NCI-H748 treated with DMSO at 0.1 percent for 48 hours (cell line): Measurements from ENCODE around the gene INPP4B.
"Not testable (repeated sequence)": the region's sequence is repeated elsewhere in the genome, so short reads cannot be mapped to it uniquely, and the experiment has no call there.

ENCODE experiments used
- DNase-seq: peaks from one replicate; lab custom pipeline; 2025; lab: John Stamatoyannopoulos, UW

Gene INPP4B

DNA sequence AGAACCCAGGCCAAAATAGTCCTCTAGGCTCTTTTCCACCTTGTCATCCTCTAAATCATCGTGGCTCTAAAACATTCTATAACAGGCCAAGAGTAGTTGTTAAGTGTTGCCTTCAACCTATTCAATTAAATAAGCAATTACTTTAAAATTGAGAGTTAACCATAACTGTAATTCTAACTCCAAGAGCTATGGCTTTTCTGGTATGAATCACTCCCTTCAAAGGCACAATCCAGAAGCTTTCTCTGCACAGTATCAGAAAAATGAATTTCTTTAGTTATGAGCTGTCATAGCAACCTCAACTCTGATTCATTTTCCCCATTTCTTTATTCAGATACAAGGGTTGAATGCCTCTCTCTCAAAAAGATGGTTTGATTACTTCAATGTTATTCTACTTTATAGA, 21.7 kb downstream of the INPP4B start:
- DNase-seq, result no peak

DNA sequence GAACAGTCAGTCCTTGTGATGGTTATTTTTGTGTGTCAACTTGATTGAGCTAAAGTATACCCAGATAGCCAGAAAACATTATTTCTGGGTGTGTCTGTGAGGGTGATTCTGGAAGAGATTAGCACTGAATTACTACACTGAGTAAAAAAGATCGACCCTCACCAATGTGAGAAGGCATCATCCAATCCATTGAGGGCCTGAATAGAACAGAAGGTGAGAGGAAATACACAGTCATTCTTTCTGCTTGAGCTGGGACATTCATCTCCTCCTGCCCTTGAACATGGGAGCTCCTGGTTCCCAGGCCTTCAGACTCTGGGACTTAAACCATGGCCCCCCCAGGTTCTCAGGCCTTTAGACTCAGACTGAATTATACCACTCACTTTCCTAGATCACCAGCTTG, 22.3 kb downstream of the INPP4B start:
- DNase-seq, result no peak

DNA sequence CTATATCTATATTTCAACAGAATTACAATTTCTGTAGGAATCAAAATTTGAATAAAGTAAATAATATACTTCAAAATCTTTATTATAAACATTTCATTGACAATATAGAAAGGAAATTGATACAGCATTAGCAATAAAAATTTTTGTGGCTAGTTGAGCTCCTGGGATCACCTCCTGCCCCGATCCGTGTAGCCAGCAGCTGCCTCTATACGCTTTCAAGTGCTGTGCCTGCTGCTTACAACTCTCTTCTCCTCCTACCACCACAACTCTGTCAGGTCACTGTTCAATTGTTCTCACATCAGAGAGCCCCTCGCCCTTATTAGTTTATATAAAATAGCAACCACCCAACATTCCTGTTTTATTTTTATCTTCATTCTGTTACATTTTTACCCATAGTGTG, 27.6 kb downstream of the INPP4B start:
- DNase-seq, result no peak

DNA sequence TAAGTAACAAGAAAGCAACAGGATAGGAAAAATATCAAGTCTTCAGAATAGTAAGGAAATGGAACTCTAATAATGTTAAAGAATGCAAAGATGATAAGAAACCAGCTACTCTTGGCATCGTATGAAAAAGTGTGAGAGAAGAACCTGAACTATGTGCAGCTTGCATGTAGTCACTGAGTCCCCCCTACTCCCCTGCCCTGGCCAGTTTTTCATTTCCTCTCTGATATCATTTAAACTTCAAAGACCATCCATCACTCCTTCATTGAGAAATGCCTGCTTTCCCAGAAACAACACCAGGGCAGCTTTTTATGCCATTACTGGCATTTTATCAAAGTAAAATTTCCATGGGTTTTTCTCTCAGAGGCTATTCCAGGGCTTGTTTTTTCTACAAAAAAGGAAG, 28.1 kb downstream of the INPP4B start:
- no peak for DNase-seq

DNA sequence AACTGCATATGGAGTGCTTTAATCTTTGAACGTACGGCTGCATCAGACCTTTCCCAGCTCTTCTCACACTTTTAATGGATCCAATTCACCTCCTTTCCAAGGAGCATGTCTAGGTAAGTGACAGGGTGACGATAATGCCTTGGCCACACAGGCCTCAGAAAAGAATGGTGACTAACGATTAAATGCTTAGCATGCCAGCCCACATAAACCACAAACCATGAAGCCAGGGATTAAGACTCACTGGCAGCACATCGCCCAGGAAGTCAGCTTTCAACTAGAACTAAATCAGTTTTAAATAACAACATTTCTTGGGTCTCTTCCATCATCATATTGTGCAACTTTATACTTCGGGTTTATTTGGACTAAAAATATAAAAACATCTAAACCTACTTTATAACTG, 28.7 kb downstream of the INPP4B start:
- DNase-seq, result no peak

DNA sequence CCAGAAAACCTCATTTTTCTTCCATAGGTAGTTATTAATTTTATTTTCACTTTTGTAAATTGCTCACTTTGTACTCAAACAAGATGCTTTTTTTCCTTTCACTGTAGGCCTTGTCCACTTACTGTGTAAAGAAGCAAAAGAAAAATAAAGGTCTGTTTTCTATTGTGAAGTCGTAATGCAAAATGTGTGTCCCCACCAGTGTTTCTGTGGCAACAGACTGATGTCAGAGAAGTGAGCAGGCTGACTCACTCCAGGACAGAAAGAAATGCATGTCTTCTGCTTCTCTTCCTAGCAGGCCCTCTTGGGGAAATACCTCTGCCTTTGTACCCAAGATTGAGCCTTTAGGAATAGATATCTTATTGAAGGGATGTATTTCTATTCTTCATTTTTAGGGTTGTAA, 30.3 kb downstream of the INPP4B start:
- DNase-seq, result no peak

DNA sequence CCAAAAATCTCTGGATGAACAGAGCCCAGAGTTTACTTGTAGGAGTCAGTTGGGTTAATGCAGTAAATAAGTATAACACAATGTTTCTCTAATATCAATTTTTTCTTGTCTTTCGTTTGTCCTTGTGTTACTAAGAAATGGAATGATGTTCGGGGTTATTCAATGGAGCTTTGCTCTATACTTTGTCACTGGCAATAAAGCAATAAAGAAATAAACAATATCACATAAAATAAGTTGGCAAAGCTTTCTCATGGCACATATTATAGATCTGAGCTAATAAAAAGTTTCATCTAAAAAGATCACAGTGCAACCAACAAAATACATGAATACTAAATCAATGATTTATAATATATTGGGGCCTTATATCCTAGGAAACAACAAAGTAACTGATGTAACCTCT, 32.7 kb downstream of the INPP4B start:
- DNase-seq, result no peak

DNA sequence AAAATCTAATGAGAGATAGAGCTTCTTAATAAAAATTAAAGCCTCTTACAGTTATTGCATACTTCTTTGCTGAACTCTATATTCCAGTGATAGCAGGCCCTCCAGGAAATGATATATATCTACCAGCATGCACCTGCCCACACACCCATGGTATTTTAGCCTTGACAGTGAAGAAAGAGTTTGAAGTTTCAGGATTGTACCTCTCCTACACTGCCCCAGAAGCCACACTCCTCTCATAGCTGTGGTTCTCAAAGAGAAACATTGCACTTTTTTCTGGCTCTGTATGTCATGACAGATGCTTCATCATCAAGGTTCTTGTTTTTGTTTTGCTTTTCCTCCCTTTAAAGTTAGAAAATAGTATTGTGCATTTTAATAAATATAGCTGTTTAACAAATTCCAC, 34.0 kb downstream of the INPP4B start:
- DNase-seq, result no peak

DNA sequence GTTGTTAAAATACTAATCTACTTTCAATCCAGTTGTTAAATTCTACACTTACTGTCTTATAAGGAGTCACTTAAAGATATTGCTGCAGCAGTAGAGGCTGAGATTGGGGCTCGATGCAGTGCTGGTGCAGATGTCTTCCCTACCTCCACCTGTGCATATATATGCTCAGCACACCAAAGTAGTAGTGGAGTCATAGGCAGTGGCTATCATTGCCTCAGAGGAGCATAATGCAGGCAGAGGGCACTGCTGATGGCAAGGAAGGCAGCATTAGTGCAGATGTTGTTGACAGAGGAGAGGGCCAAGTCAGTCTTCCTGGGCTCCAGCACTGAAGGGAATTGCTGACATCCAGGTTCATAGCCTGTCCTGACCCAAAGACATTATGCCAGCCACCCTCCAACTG, 35.1 kb downstream of the INPP4B start:
- DNase-seq, result no peak

DNA sequence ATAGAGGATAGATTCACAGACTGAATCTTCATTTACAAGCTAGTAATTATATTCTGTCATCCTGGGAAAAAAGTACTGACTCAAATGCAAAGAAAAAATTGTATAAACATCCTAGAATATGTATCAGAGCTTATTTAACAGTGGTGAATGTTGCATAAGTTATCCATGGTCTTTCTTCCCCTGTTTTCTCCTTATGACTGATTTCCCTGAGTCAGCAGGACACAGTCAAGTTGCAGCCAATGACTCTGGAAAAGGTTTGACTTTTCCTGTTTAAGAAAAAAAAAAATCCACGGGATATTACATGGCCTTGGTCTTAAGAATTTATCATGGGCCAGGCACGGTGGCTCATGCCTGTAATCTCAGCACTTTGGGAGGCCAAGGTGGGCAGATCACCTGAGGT, 36.5 kb downstream of the INPP4B start:
- no peak for DNase-seq

DNA sequence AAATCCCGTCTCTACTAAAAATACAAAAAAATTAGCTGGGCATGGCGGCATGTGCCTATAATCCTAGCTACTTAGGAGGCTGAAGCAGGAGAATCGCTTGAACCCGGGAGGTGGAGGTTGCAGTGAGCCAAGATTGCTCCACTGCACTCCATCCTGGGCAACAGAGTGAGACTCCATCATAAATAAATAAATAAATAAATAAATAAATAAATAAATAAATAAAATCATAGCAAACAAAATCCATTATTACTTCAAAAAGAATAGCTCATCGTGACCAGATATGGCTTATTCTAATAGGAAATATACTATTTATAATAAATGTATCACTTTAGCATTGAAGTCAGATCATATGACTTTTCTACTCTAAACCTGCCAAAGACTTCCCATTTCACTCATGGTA, 42.2 kb downstream of the INPP4B start:
- not testable (repeated sequence) for DNase-seq

DNA sequence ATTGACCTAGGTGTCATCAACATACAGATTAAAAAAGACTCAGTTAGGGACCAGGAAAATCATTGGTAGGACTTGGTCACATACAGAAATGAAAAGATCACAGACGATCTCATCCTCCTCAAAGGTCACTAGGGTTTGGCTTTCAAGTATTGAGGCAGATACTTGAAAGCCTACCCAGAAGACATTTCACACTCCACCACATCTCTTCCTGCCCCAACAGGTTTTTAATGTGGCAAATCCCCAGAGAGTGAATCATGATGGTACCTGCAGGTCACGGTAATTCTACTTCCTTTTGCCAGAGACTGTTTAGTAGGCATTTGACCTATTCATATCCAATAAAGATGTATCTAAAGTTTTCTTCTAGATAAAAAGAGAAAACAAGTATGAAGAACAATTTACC, 44.1 kb downstream of the INPP4B start:
- DNase-seq, result no peak

DNA sequence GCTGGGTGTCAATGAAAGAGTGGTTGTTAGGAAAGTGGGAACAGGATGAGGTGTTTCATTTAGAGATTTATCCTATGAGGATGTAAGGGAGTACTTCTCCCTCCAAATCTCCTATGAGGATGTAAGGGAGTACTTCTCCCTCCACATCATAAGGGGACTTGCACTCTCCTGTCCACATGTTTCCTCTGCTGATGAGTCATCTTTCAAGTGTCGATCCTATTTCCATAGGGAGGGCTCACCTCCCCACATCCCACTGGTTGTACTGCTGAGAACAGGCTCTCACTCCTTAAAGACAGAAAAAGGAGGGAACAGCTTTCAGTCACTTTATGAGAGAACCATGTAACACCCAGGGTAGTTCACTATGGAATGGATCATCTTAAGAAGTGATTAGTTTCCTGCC, 65.0 kb downstream of the INPP4B start:
- DNase-seq, result no peak

DNA sequence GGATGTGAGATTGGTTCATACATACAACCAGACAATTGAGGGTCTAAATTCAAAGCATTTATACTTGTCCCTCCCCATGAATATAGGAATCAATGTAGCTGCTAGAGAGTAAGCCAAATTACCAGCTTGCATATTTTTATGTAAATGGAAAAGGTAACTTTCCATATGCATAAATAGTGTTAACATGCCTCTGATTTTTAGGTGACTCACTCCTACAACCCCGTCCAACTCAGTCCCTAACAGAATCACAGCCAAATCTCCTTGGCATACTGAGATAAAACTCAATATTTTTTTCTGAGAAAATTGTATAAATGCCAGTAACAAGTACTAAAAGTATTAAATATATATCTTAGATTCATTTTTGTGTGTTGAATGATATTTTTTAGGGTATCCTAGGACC, 67.2 kb downstream of the INPP4B start:
- DNase-seq, result no peak

DNA sequence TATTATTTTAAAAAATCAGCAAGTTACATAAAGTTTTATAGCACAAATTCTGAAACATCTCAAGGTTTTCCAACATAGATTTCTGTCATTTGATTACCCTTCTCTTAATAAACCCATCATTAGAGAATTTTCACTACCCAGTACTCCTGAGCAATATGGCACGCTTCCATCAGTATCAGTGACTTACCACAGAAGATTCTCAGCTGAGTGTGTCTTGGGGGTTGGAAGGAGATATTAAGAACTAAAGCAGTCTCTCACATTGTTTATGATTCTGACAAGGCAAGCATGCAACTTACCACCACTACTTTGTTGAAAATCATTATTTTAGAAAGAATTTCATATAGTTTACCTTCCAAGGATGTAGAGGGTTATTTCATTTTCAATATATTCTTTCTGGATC, 67.7 kb downstream of the INPP4B start:
- no peak for DNase-seq

DNA sequence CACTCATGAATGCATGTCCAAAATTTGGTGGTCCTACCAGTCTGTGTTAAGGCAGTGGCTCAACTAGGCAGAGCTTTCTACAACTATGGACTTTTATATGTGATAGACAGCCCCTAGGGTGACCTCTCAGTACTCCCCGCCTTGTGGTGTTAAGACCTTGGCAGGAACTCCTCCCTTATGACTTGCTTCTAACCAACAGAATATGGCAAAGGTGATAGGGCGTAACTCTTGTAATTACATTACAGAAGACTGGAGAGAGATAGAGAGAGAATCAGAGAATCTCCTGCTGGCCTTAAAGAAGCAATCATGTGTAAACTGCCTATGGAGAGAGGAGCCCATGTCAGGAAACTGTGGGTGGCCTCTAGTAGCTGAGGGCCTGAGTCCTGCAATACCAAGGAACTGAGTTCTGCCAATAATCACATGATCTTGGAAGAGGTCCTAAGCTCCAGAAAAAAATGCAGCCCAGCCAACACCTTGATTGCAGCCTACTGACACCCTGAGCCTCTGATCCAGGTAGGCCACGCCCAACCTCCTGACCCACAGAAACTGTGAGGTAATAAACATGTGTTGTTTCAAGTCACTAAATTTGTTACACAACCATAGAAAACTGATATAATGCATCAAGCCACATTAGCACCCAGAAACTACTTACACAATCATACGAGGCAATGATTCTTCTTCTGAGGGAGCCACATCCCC, 68.9 kb downstream of the INPP4B start:
- DNase-seq, result no peak

DNA sequence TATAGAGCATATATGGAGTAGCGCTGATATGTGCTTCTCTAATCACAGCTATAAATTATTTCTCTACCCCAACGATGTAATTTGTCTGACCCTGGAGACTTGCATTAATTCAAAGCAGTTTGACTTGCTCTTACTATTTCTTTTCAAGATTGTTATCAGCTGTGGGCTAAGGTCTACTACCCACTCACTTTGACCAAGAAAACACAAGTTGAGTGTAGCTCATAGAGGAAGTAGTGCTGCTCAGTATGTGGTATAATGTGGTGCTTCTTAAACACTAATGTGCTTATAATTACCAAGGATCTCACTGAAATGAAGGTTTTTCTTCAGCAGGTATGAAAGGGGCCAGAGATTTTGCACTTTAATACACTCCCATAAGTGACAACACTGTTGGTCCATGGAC, 70.1 kb downstream of the INPP4B start:
- DNase-seq, result no peak

DNA sequence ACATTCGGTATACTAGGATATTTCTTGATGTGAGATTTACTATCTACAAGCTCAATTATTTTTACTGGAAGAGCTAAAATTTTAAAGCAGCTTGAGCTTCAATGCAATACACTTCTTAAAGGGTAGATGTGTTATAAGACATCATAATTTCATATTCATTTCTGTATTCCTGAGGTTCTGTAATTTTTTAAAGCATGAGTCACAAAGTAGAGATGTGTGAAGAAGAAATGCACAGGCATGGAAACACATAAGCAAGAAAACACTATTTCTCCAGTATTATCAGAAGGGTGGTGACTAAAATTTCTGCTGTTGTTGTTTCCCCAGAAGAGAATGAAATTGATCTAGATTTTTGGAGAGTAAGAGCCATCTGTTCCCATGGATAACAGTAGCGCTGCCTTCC, 72.6 kb downstream of the INPP4B start:
- no peak for DNase-seq

DNA sequence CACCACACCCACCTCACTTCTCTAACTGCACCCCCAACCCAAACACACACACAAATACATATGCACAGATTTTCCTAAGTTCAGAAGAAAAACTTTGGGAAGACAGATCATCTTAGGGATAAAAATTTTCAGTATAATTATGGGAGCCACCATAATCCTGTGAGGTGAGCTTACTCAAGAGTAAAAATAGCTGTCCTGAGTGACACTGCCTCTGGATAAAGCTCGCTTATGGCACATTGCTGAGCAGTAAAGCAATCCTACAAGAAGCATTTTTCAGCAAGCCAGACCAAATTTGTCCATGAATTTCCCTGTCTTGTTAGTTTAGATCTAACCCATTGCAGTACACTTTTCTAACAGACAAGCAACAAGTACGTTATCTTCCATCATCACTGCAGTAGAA, 83.8 kb downstream of the INPP4B start:
- DNase-seq, result no peak

DNA sequence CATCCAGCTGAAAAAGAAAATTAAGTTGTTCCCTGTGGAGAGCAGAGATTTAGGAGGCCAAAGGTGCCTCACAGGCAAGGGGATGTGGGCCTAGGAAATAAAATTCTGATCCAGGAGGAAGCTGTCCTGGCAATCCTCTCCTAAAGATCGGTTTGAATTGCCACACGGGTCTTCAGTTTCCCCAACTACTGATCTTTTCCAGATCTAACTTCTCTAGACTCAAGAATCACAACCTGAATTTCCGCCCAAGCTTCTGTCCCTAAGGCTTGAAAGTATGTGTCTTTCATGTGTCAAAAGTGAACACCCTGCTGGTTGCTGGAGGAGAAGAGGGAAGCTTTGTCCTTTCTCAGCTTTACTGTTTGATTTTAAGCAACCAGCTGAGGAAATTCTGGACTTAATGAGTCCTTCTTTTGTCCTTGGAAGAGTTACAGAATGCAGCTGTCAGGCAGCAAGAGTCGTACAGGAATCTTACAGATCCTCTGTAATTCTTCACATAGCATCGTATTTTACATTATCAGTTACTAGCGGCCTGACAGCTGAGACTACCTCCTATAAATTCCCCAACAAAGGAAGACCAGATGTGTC, 93.8 kb downstream of the INPP4B start:
- no peak for DNase-seq

DNA sequence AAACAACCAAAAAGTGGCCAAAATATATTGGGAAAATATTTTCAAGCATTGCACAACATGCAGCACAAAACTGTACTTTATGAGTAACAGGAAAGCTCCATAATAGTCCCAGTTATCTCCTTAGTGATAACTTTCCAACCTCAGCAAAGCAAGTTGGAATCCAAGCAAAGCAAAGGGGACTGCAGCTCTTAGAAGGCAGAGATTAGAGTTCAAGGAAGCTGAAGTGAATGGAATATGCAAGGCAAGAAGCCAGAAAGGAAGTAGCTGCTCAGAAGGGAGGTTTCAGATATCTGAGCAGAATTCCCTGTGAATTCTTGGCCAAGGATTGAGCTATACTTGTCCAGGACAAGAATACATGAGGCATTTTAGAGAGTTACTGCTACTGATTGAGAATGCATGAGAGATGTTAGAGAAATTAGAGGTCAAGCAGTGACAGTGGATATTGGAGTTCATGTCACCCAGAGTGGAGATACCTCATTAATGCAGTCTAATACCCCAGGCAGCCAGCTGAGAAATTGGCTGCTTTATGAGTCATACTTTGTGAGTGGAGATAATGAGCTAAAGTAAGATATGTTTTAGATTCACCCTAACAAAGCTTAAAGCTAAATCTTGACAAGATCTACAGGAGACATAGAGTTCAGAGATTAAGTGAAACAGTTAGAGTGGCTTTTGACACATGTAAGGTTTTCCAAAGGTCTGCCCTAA, 102.8 kb downstream of the INPP4B start:
- DNase-seq, result no peak

DNA sequence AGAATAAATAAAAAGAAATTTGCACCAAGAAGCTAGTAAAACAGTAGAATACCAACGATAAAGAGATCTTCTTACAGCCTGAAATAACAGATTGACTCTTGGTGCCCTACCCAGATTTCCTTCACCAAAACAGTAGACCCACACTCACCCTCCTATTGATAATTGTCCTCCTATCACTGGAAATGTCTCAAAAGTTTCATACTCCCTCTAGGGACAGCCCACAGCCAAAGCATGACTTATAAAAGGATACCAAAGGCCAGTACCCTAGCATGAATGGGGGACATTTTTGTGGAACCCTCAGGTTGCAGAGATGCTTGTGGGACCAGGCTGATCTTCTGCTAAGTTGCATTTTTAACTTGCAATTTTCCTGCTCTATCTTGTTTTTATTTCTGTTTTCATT, 104.1 kb downstream of the INPP4B start:
- no peak for DNase-seq

DNA sequence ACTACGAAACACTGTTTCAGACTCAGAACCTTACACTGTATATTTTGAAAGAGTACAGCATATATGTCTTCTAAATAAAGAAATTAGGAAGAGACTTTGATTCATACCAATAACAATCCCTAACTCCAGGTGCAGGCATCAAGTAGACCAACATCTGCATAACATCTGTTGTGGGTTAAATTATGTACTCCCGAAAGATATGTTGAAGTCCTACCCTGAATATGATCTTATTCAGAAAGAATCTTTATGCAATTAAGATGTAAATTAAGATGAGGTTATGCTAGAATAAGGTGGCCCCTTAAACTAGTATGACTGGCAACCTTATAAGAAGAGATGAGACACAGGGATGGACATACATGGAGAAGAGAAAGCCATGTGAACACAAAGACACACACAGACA, 117.9 kb downstream of the INPP4B start:
- DNase-seq, result no peak

DNA sequence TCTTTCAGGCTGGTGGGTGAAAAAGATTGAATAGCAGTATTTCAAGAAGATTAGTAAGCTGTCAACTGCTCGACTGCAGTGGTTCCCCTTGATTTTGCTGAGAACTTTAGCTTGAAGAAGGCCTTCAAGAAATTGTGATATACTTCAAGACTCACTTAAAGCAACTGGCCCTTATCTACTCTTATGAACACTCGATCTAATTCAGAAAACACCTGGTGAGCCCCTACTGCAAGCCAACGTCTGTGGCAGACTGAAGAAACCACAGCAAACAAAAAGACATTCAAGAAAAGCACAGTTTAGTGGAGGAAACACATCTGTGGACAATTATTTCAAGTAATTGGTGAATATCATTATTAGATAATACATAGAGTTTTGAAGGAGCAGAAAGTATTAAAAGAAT, 119.0 kb downstream of the INPP4B start:
- no peak for DNase-seq
